ENCODE data around the gene C17orf113.

GRCh38 chr17:42002175-42002791 lies 48.1 kb downstream of the C17orf113 start:
- no peak for TF ChIP-seq CTCF (IDR thresholded peaks at IDR 0.05; ENCODE audit: low read depth, low read length, poor library complexity, severe bottlenecking)
- no peak for TF ChIP-seq EZH2phosphoT487 (IDR thresholded peaks at IDR 0.05; ENCODE audit: borderline replicate concordance, low read length)

Measured in DOHH2 (cell line).